B cell (primary cell): ENCODE data around the gene C2orf92. TPM values are rescaled to one million over a fixed set of nuclear protein-coding genes. Genes with fewer than 3 reads are reported as not detected.

Experiments
- ATAC-seq: fragments of 200-7000 bp; cut with Tn5 transposase; one replicate; pipeline ENCODE4 v1.10.0; 2021; ENCODE audit warnings: low read depth, mild to moderate bottlenecking, moderate number of reproducible peaks, moderate library complexity
- CTCF ChIA-PET: fragments of 350-600 bp; sonication (Branson Sonifier 250); formaldehyde crosslinking; loops from one replicate; lab custom pipeline; 2021; ENCODE audit warnings: antibody characterized with exemption, inconsistent platforms; lab: Charles Lee
- POLR2A ChIA-PET: fragments of 350-600 bp; sonication (Branson Sonifier 250); formaldehyde crosslinking; loops from one replicate; lab custom pipeline; 2021; ENCODE audit warnings: antibody characterized with exemption; lab: Charles Lee
- DNase-seq: peaks from one replicate; pipeline ENCODE4 v3.0.0; 2013
- H2AFZ ChIP-seq: 2 replicates; pipeline ENCODE4 v1.6.1; 2012; ENCODE audit warnings: mild to moderate bottlenecking, low read depth, low read length; ENCODE audit not compliant: insufficient read depth, poor library complexity, severe bottlenecking
- H3K27ac ChIP-seq, 2 donors: 1 replicate in 1 of 2; 2 replicates in 1 of 2; pipeline ENCODE4 v1.5.1; 2012 to 2013; ENCODE audit warnings: low read length in 2 of 2, mild to moderate bottlenecking in 2 of 2, moderate library complexity in 1 of 2
- H3K27me3 ChIP-seq, 4 experiments: fragments of 200-600 bp in 1 of 4; sonication (generic) in 1 of 4; replicated peaks in 1 of 4; 1 replicate in 2 of 4; 2 replicates in 2 of 4; pipeline versions ENCODE4 v1.6.1 to v1.7.0; 2013 to 2016; ENCODE audit warnings: low read length in 3 of 4, mild to moderate bottlenecking in 2 of 4, mixed read lengths in 1 of 4, moderate library complexity in 1 of 4; ENCODE audit not compliant: insufficient read depth in 4 of 4, control insufficient read depth in 3 of 4; ENCODE audit errors: control extremely low read depth in 1 of 4
- H3K36me3 ChIP-seq, 2 experiments: replicated peaks in 1 of 2; 1 replicate in 1 of 2; 2 replicates in 1 of 2; pipeline versions ENCODE4 v1.6.1 to v1.7.1; 2013; ENCODE audit warnings: low read length in 1 of 2; ENCODE audit not compliant: insufficient read depth in 2 of 2, control insufficient read depth in 1 of 2; ENCODE audit errors: control extremely low read depth in 1 of 2, extremely low read depth in 1 of 2
- H3K4me1 ChIP-seq, 2 donors: fragments of 200-600 bp in 1 of 2; sonication (generic) in 1 of 2; 1 replicate in 1 of 2; 2 replicates in 1 of 2; pipeline versions ENCODE4 v1.5.1 to v1.6.1; 2013 to 2017; ENCODE audit warnings: low read length in 2 of 2; ENCODE audit not compliant: control insufficient read depth in 2 of 2, insufficient read depth in 2 of 2
- H3K4me2 ChIP-seq: replicated peaks from 2 replicates; pipeline ENCODE3; 2012; ENCODE audit warnings: mild to moderate bottlenecking, low read depth, low read length; ENCODE audit not compliant: poor library complexity, severe bottlenecking
- H3K4me3 ChIP-seq, 5 experiments: fragments of 200-600 bp in 1 of 5; sonication (generic) in 1 of 5; 1 replicate in 3 of 5; 2 replicates in 2 of 5; pipeline versions ENCODE4 v1.5.1 to v1.7.0; 2011 to 2016; ENCODE audit warnings: low read length in 4 of 5, mild to moderate bottlenecking in 4 of 5, low read depth in 2 of 5, control low read depth in 1 of 5, moderate library complexity in 1 of 5; ENCODE audit not compliant: insufficient read depth in 1 of 5; ENCODE audit errors: control extremely low read depth in 1 of 5, extremely low read depth in 1 of 5
- H3K79me2 ChIP-seq: fragments of 200-600 bp; sonication (generic); one replicate; pipeline ENCODE4 v1.6.0; 2016; ENCODE audit warnings: low read length; ENCODE audit not compliant: control insufficient read depth, insufficient read depth
- H3K9ac ChIP-seq: fragments of 200-600 bp; sonication (generic); 2 replicates; pipeline ENCODE4 v1.6.1; 2017; ENCODE audit warnings: mild to moderate bottlenecking, low read length, moderate library complexity
- H3K9me3 ChIP-seq, 3 donors: one replicate each; pipeline versions ENCODE4 v1.6.1 to v1.7.1; 2013; ENCODE audit warnings: low read length in 2 of 3; ENCODE audit not compliant: control insufficient read depth in 2 of 3, insufficient read depth in 1 of 3; ENCODE audit errors: control extremely low read depth in 1 of 3
- H4K20me1 ChIP-seq: 2 replicates; pipeline ENCODE4 v1.6.0; 2012; ENCODE audit warnings: mild to moderate bottlenecking, low read length; ENCODE audit not compliant: insufficient read depth, control insufficient read depth, poor library complexity, severe bottlenecking
- H3K27ac Mint-ChIP-seq: one replicate; pipeline ENCODE4 v1.8.0; 2021; ENCODE audit warnings: mixed read lengths
- H3K27me3 Mint-ChIP-seq: one replicate; pipeline ENCODE4 v1.8.0; 2021; ENCODE audit warnings: mixed read lengths
- H3K4me1 Mint-ChIP-seq: one replicate; pipeline ENCODE4 v1.8.0; 2021; ENCODE audit warnings: mixed read lengths
- H3K4me3 Mint-ChIP-seq: one replicate; pipeline ENCODE4 v1.8.0; 2021; ENCODE audit warnings: mixed read lengths
- H3K9me3 Mint-ChIP-seq: one replicate; pipeline ENCODE4 v1.8.0; 2022; ENCODE audit warnings: mixed read lengths; ENCODE audit not compliant: insufficient read depth
- CTCF ChIP-seq: fragments of 200-600 bp; IDR thresholded peaks from one replicate; pipeline ENCODE4 v1.8.0; 2022; ENCODE audit warnings: antibody characterized with exemption, mild to moderate bottlenecking
- EZH2 ChIP-seq: IDR thresholded peaks from 2 replicates; pipeline ENCODE4 v1.6.1; 2012; ENCODE audit warnings: borderline replicate concordance, low read depth, mild to moderate bottlenecking, moderate library complexity, low read length; ENCODE audit not compliant: insufficient read depth, poor library complexity, severe bottlenecking
- WGBS: methylation state at CpG from one replicate; pipeline ENCODE4 v1.1.5; 2013; ENCODE audit warnings: missing lambda C conversion rate; ENCODE audit not compliant: insufficient coverage; 5-methylcytosine and 5-hydroxymethylcytosine counted together
- intact Hi-C: fragments of 100-400 bp; cut with micrococcal nuclease; formaldehyde crosslinking; loops from one replicate; pipeline ENCODE4 v1.10.0; 2022
- polyA plus RNA-seq: library from polyadenylated mRNA; depleted of rRNA; stranded (reverse); fragments of >200 nt; gene quantifications from 2 replicates; pipeline ENCODE4 v1.2.3, GENCODE V29; 2012
- total RNA-seq, 2 donors: library from RNA; stranded (reverse); fragments of 120-200 nt in 1 of 2; gene quantifications; 1 replicate in 1 of 2; 2 replicates in 1 of 2; pipeline versions ENCODE4 v1.2.3 to v1.2.4, GENCODE V29; 2013 to 2022

C2orf92 gene
- total and polyA plus RNA-seq, 2 donors (not counting 1 experiment from before 2014, with no cell fraction given): 15.3 to 18.9 TPM

GRCh38 chr2:97645695-97646629 lies 23.6 kb upstream of the C2orf92 start, which contains the start of gene COX5B:
TSS of gene COX5B (plus strand) at chr2:97646062. CDS start at chr2:97646087, 25 bp downstream.
- Histone ChIP-seq H3K79me2 (peaks cover 14% of the 10 kb centered on the region), H3K9me3 (no peaks in the 10 kb centered on the region), H3K4me2 (peak within 1 kb of the TSS; percentile 88), H3K4me3 (peak within 1 kb of the TSS; percentile 61 to 97 (median 97)), H3K27me3 (no peaks in the 10 kb centered on the region), H2AFZ (peak within 1 kb of the TSS; percentile 91), H3K4me1 (peaks cover 14 to 15% of the 10 kb centered on the region in 2 donors), H3K36me3 (peaks cover 4 to 29% of the 10 kb centered on the region in 2 experiments), H3K27ac (peak within 1 kb of the TSS; percentile 72 to 87), H3K9ac (peak within 1 kb of the TSS; percentile 99), H4K20me1 (peaks cover 12% of the 10 kb centered on the region)
- peak; percentile 98 for ATAC-seq
- CTCF ChIA-PET: interaction anchor here (0.9 to 2.9 kb wide), 6 partner anchors 14 to 95 kb away, joined by 3 to 34 read pairs (median 10); partner anchors contain the start of gene ACTR1B
- no peak for TF ChIP-seq CTCF
- no peak for TF ChIP-seq EZH2
- peak within 1 kb of the TSS; percentile 97 for H3K27ac Mint-ChIP-seq
- 1% methylated on average over 62 of the region's 63 CpGs for WGBS
- no peaks in the 10 kb centered on the region for H3K9me3 Mint-ChIP-seq
- DNase-seq: peak; percentile 98
- peaks cover 21% of the 10 kb centered on the region for H3K4me1 Mint-ChIP-seq
- POLR2A ChIA-PET: interaction anchor here (0.5 to 3.6 kb wide), 5 partner anchors 17 to 1690 kb away, joined by 3 to 44 read pairs (median 3); partner anchors contain the start of genes ACTR1B, C2orf92 and TXNDC9
- peak within 1 kb of the TSS; percentile 100 for H3K4me3 Mint-ChIP-seq
- intact Hi-C loops: loop anchor here (1.0 to 5.0 kb wide), 4 partner anchors 18 to 366 kb away; partner anchors contain the start of genes ACTR1B and TMEM131
- peaks cover 3% of the 10 kb centered on the region for H3K27me3 Mint-ChIP-seq
